HEK293 (cell line): ENCODE measurements around the gene KPNA6.

Source experiments
- BCL11A ChIP-seq: fragments of 450-650 bp; formaldehyde crosslinking; IDR thresholded peaks from 2 replicates; pipeline ENCODE4 v1.5.1; 2016; ENCODE audit warnings: low read depth, missing biosample characterization, missing genetic modification characterization
- BCL6B ChIP-seq: fragments of 450-650 bp; formaldehyde crosslinking; IDR thresholded peaks from 2 replicates; pipeline ENCODE4 v1.5.1; 2017; ENCODE audit warnings: missing biosample characterization, missing genetic modification characterization
- GLIS1 ChIP-seq: fragments of 450-650 bp; formaldehyde crosslinking; IDR thresholded peaks from 2 replicates; pipeline ENCODE4 v1.5.1; 2016; ENCODE audit warnings: missing biosample characterization, missing genetic modification characterization
- KLF10 ChIP-seq: fragments of 450-650 bp; IDR thresholded peaks from 2 replicates; pipeline ENCODE4 v1.5.1; 2018; ENCODE audit warnings: missing biosample characterization, mild to moderate bottlenecking, missing genetic modification characterization
- MYNN ChIP-seq: fragments of 450-650 bp; formaldehyde crosslinking; IDR thresholded peaks from 2 replicates; pipeline ENCODE4 v1.5.1; 2016; ENCODE audit warnings: missing biosample characterization, missing genetic modification characterization, borderline replicate concordance
- OVOL3 ChIP-seq: fragments of 450-650 bp; formaldehyde crosslinking; IDR thresholded peaks from 2 replicates; pipeline ENCODE4 v1.5.1; 2016; ENCODE audit warnings: missing biosample characterization, missing genetic modification characterization
- SETDB1 ChIP-seq: IDR thresholded peaks from one replicate; pipeline ENCODE4 v1.6.1; 2017; ENCODE audit warnings: mild to moderate bottlenecking, low read length, moderate library complexity, mixed read lengths; ENCODE audit not compliant: insufficient read length
- TRIM28 ChIP-seq: IDR thresholded peaks from 2 replicates; pipeline ENCODE4 v1.6.1; 2011; ENCODE audit warnings: low read length, control low read depth, borderline replicate concordance
- ZBTB17 ChIP-seq: fragments of 450-650 bp; formaldehyde crosslinking; IDR thresholded peaks from 2 replicates; pipeline ENCODE4 v1.5.1; 2016; ENCODE audit warnings: missing biosample characterization, missing genetic modification characterization
- ZBTB20 ChIP-seq: fragments of 450-650 bp; formaldehyde crosslinking; IDR thresholded peaks from 2 replicates; pipeline ENCODE4 v1.5.1; 2016; ENCODE audit warnings: missing biosample characterization, missing genetic modification characterization
- ZBTB26 ChIP-seq: fragments of 450-650 bp; formaldehyde crosslinking; optimal IDR thresholded peaks from 2 replicates; pipeline ENCODE3; 2016; ENCODE audit warnings: missing biosample characterization, mild to moderate bottlenecking, missing genetic modification characterization
- ZFHX2 ChIP-seq: fragments of 450-650 bp; formaldehyde crosslinking; conservative IDR thresholded peaks from 2 replicates; pipeline ENCODE4 v1.5.1; 2016; ENCODE audit warnings: missing biosample characterization, missing genetic modification characterization
- ZNF121 ChIP-seq: fragments of 450-650 bp; formaldehyde crosslinking; IDR thresholded peaks from 2 replicates; pipeline ENCODE4 v1.5.1; 2016; ENCODE audit warnings: missing biosample characterization, missing genetic modification characterization
- ZNF133 ChIP-seq: fragments of 450-650 bp; formaldehyde crosslinking; IDR thresholded peaks from 2 replicates; pipeline ENCODE4 v1.5.1; 2016; ENCODE audit warnings: missing biosample characterization, missing genetic modification characterization
- ZNF174 ChIP-seq: fragments of 450-650 bp; formaldehyde crosslinking; IDR thresholded peaks from 2 replicates; pipeline ENCODE4 v1.5.0; 2017; ENCODE audit warnings: missing biosample characterization, mild to moderate bottlenecking, missing genetic modification characterization
- ZNF221 ChIP-seq: fragments of 450-650 bp; formaldehyde crosslinking; IDR thresholded peaks from 2 replicates; pipeline ENCODE4 v1.5.1; 2017; ENCODE audit warnings: missing biosample characterization, missing genetic modification characterization, borderline replicate concordance
- ZNF24 ChIP-seq: fragments of 450-650 bp; formaldehyde crosslinking; IDR thresholded peaks from 2 replicates; pipeline ENCODE4 v1.5.1; 2016; ENCODE audit warnings: missing biosample characterization, missing genetic modification characterization
- ZNF302 ChIP-seq: fragments of 450-650 bp; formaldehyde crosslinking; IDR thresholded peaks from 2 replicates; pipeline ENCODE4 v1.5.1; 2016; ENCODE audit warnings: missing biosample characterization, missing genetic modification characterization, low read depth
- ZNF341 ChIP-seq: fragments of 450-650 bp; formaldehyde crosslinking; IDR thresholded peaks from 2 replicates; pipeline ENCODE4; 2016; ENCODE audit warnings: low read depth, missing biosample characterization, missing genetic modification characterization
- ZNF37A ChIP-seq: fragments of 450-650 bp; IDR thresholded peaks from 2 replicates; pipeline ENCODE4 v1.5.1; 2018; ENCODE audit warnings: missing biosample characterization, missing genetic modification characterization
- ZNF416 ChIP-seq: fragments of 450-650 bp; formaldehyde crosslinking; IDR thresholded peaks from 2 replicates; pipeline ENCODE4 v1.5.1; 2016; ENCODE audit warnings: missing biosample characterization, missing genetic modification characterization
- ZNF433 ChIP-seq: fragments of 450-650 bp; formaldehyde crosslinking; IDR thresholded peaks from 2 replicates; pipeline ENCODE4 v1.5.1; 2016; ENCODE audit warnings: missing biosample characterization, missing genetic modification characterization, low read depth
- ZNF510 ChIP-seq: fragments of 450-650 bp; formaldehyde crosslinking; IDR thresholded peaks from 2 replicates; pipeline ENCODE4 v1.5.1; 2018; ENCODE audit warnings: mild to moderate bottlenecking, missing genetic modification characterization, missing biosample characterization; ENCODE audit not compliant: insufficient replicate concordance
- ZNF548 ChIP-seq: fragments of 450-650 bp; formaldehyde crosslinking; IDR thresholded peaks from 2 replicates; pipeline ENCODE4 v1.5.1; 2016; ENCODE audit warnings: missing biosample characterization, missing genetic modification characterization
- ZNF571 ChIP-seq: fragments of 450-650 bp; formaldehyde crosslinking; IDR thresholded peaks from 2 replicates; pipeline ENCODE4 v1.5.0; 2017; ENCODE audit warnings: missing biosample characterization, missing genetic modification characterization
- ZNF639 ChIP-seq: fragments of 450-650 bp; formaldehyde crosslinking; IDR thresholded peaks from 2 replicates; pipeline ENCODE4 v1.5.1; 2016; ENCODE audit warnings: missing biosample characterization, missing genetic modification characterization
- ZNF785 ChIP-seq: fragments of 450-650 bp; formaldehyde crosslinking; IDR thresholded peaks from 2 replicates; pipeline ENCODE4 v1.5.1; 2016; ENCODE audit warnings: missing biosample characterization, missing genetic modification characterization
- ZSCAN5A ChIP-seq: fragments of 450-650 bp; formaldehyde crosslinking; IDR thresholded peaks from 2 replicates; pipeline ENCODE4 v1.5.1; 2016; ENCODE audit warnings: missing biosample characterization, missing genetic modification characterization
- TF ChIP-seq, protein P1 (sequence below): fragments of 450-650 bp; formaldehyde crosslinking; IDR thresholded peaks from 2 replicates; pipeline ENCODE4 v1.5.1; 2016; ENCODE audit warnings: missing biosample characterization, missing genetic modification characterization, low read depth
- TF ChIP-seq, protein P2 (sequence below): fragments of 450-650 bp; formaldehyde crosslinking; IDR thresholded peaks from 2 replicates; pipeline ENCODE4 v1.5.1; 2016; ENCODE audit warnings: missing biosample characterization, missing genetic modification characterization

Gene KPNA6

DNA sequence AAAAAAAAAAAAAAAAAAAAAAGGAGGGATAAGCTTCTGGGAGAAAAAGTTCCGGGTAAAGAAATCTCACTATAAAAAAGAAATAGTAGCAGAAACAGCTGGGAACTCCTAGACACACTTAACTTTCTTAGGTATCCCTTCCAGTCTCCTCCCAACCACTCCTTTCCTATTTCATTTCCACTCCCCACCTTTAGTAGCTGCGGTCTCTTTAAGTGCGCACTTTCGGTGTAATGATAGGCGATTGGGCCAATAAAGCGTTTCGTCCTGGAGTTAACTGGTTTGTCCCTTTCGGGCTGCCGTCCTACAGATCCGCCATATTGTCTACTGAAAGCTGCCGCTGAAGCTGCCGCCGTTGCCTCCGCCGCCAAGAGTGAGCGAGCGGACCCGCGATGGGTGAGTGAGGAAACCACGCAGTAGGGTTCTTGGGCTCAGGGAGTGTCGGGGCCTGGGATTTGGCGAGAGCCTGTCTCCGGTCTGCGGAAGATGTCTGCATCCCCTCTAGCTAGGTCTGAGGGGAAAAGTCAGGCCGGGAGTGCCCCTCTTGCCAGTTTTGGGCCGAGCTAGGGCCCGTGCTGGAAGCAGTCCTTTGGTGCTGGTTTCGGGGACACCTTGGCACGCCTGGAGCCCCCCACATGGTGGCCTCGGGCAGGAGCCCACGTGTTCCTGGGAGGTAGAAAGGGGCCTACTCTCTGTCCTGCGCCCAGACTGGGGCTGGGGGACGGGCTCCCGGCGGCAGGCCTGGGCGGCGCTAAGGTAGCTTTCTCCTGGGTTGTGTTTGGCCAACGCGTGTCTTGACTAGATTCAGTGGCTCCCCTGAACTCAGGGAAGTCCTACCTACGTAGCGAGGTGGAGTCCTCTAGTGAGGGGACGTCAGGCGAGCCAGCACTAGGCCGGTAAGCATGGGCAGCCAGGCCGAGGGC is at the start of gene KPNA6 (continued):
- TF ChIP-seq ZNF416 (no peak), ZNF221 (tag by site-specific recombination) (no peak), BCL11A (tag by site-specific recombination) (no peak), ZNF133 (tag by site-specific recombination) (no peak), ZNF785 (tag by site-specific recombination) (no peak), ZNF433 (tag by site-specific recombination) (no peak), ZNF302 (tag by site-specific recombination) (no peak), ZNF121 (tag by site-specific recombination) (no peak), ZNF174 (tag by site-specific recombination) (no peak), OVOL3 (tag by site-specific recombination) (no peak; the same call in 1 of the 2 replicates), ZBTB20 (tag by site-specific recombination) (peak; percentile 62; the same call in 1 of the 2 replicates), ZNF510 (no peak), BCL6B (no peak), ZFHX2 (no peak), SETDB1 (no peak), ZBTB26 (peak; percentile 31), ZNF341 (tag by site-specific recombination) (no peak; the same call in 1 of the 2 replicates), GLIS1 (tag by site-specific recombination) (peak; percentile 11; the same call in 1 of the 2 replicates), ZNF639 (tag by site-specific recombination) (peak; percentile 19; the same call in 1 of the 2 replicates), KLF10 (tag by site-specific recombination) (no peak), ZNF571 (no peak), ZNF24 (tag by site-specific recombination) (peak; percentile 44; the same call in 1 of the 2 replicates), MYNN (tag by site-specific recombination) (no peak), ZSCAN5A (no peak), ZNF37A (no peak), ZNF548 (no peak), TRIM28 (peak; percentile 72; the same call in 1 of the 2 replicates), ZBTB17 (tag by site-specific recombination) (peak; percentile 87)
- TF ChIP-seq, protein P1, sequence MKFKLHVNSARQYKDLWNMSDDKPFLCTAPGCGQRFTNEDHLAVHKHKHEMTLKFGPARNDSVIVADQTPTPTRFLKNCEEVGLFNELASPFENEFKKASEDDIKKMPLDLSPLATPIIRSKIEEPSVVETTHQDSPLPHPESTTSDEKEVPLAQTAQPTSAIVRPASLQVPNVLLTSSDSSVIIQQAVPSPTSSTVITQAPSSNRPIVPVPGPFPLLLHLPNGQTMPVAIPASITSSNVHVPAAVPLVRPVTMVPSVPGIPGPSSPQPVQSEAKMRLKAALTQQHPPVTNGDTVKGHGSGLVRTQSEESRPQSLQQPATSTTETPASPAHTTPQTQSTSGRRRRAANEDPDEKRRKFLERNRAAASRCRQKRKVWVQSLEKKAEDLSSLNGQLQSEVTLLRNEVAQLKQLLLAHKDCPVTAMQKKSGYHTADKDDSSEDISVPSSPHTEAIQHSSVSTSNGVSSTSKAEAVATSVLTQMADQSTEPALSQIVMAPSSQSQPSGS (tag by site-specific recombination), result no peak
- TF ChIP-seq, protein P2, sequence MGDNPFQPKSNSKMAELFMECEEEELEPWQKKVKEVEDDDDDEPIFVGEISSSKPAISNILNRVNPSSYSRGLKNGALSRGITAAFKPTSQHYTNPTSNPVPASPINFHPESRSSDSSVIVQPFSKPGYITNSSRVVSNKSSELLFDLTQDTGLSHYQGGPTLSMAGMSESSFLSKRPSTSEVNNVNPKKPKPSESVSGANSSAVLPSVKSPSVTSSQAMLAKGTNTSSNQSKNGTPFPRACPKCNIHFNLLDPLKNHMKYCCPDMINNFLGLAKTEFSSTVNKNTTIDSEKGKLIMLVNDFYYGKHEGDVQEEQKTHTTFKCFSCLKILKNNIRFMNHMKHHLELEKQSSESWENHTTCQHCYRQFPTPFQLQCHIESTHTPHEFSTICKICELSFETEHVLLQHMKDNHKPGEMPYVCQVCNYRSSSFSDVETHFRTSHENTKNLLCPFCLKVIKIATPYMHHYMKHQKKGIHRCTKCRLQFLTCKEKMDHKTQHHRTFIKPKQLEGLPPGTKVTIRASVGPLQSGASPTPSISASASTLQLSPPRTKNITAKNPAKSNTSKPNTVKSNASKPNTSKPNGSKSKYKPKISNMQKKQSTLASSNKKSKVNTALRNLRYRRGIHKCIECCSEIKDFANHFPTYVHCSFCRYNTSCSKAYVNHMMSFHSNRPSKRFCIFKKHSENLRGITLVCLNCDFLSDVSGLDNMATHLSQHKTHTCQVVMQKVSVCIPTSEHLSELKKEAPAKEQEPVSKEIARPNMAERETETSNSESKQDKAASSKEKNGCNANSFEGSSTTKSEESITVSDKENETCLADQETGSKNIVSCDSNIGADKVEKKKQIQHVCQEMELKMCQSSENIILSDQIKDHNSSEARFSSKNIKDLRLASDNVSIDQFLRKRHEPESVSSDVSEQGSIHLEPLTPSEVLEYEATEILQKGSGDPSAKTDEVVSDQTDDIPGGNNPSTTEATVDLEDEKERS (tag by site-specific recombination), result no peak
